NCI-H2107 treated with DMSO at 0.1 percent for 48 hours (cell line): Measurements from ENCODE around the gene MAPK4.
"Not testable (repeated sequence)": the region's sequence is repeated elsewhere in the genome, so short reads cannot be mapped to it uniquely, and the experiment has no call there.

Experiments used
- DNase-seq: peaks from one replicate; lab custom pipeline; 2025; ENCODE audit not compliant: unreplicated experiment; lab: John Stamatoyannopoulos, UW

MAPK4 gene

DNA sequence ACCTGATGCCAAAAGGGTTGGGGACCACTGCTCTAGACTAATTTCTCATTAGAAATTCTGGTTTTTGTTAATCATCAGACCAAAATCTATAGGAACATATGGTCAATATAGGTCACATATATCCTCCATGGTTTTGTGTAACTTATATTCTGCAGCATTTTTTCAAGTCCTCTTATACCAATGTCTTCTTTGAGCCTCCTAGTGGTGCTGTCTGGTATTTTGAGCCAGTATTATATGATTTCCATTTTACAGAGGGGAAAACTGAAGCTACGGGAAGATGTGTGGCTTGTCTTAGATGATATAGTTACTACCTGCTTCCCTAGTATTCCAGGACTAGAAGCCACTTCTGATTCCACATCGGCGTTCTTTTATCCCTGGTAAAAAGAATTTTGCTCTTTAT is 13.8 kb downstream of the MAPK4 start:
- no peak for DNase-seq

DNA sequence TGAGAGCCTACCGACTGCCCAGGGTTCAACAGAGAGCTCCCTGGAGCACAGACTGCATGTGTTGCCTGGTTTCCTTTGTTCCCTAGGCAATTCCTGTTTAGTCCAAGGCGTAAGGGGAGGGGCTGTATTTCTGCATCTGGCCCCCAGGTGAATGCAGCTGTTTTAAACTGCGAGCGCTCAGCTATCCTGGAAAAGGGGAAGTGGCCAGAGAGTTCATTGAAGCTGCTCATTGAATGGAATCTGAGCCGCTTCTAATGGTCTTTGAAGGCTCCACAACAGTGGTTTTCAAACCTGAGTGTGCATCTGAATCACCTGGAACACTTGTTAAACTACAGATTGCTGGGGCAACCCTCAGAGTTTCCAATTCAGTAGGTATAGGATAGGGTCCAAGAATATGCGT is 18.1 kb downstream of the MAPK4 start:
- no peak for DNase-seq

DNA sequence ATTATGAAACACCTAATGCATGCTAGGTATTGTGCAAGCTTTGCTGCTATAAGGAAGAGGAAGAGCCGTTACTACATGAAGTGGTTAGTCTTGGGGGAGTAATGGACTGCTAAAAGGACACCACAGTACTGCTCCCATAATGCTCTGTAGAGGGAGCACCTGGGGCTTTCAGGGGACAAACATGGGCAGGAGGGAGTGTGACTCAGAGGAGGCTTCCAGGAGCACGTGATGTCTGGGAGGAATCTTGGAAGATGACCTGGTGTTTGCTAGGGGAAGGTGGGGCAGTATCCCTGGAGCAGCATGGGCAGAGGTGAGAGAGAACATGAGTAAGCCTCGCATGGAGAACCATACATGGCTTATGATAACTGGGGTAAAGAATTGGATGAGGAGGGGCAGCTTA is 18.8 kb downstream of the MAPK4 start:
- DNase-seq, result no peak

DNA sequence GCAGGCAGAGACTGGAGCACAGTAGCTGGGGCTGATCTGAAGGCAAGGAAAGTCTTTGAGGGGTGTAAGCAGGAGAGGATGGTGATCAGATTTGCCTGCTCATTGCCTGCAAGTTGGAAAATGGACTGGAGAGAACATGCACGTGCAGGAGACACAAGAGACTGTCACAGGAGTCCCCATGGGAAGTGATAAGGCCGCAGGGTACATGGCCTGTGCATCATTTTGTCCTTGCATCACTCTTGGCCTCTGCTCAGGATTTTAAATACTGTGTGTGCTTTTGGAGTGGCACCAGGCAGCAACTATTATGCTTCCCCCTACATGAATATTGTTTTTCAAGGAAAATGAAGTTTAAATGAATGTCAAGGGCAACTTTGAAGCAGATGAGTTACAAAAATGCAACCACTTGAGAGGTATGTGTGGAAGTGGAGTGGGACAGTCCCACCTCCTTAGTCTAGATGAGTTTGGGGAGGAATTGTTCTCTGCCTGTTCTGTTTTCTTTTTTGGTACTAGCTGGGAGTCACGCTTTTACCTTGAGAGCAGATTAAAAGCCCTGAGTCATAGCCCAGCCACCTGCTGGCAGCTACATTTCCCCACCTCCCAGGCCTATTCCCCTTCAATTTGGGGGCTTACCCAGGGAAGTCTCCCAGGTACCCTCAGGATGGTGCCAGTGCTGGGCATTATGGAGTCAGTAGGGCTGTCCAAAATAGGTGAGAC is 19.3 kb downstream of the MAPK4 start:
- DNase-seq, result no peak

DNA sequence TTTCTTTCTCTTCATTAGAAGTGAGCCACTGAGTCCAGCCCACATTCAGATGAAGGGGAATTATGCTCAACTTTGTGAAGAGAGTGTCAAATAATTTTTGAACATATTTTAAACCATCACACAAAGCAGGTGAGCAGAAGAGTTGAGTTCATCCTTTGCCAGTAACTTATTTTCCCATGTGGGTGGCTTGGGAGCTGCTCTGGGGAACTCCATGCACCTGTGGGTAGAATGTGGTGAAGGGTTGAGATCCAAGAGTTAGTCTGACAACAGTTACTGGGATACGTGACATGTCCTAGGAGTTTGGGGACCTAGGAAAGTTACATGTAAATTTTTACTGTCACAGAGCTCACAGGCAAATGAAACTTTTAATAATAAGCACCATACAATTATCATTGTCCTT is 21.6 kb downstream of the MAPK4 start:
- no peak for DNase-seq

DNA sequence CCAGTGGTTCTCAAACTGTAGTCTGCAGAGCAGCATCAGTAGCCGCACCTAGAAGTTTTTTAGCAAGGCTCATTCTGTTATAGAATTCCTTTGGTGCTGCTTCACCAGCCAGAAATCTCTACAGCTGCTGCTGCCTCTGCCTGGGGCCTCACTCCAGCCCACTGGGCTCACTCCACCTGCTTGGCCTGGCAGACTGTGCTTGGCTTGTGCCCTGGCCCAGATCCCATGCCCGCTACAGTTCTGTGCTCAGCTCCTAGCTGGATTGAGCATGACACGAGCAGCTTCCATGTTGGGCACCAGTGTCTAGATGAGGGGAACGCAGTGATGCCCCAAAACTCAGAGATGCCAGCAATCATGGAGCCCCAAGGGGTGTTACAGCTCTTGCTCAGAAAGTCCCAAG is 22.6 kb downstream of the MAPK4 start:
- no peak for DNase-seq

DNA sequence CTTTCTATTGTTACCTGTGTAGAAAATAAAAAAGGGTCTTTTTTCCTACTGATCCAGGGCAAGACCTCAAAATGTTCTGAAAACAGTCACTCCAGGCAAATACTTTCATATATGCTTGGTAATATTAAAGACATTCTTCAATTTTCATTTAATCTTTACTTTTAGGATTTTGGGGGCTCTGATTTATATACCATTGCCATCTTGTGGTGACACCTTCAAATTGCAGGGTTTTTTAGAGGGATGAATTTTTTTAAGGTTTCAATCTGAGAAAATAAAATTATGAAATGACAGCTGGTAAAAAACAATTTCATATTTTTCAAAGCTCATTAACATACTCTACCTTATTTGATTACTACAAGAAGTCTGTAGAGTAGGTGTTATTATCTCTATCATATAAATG is 26.8 kb downstream of the MAPK4 start:
- no peak for DNase-seq

DNA sequence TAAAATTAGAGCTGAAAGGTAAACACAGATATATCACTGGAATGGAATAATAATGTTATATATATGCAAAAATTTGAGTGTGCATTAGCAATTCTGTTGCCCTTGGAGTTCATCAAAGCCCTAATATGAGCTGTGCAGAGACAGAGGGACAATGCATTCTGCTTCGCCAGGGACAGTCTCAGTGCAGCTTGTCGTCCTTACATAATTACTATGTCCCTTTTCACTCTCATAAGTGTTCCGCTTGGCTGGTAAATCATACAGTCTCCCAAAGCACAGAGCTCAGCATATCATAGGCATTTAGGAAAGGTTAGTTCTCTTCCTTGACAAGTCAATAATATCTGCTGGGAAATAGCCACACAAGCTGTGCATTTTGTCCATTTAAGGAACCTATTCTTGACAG is 30.7 kb downstream of the MAPK4 start:
- DNase-seq, result peak; percentile 66

DNA sequence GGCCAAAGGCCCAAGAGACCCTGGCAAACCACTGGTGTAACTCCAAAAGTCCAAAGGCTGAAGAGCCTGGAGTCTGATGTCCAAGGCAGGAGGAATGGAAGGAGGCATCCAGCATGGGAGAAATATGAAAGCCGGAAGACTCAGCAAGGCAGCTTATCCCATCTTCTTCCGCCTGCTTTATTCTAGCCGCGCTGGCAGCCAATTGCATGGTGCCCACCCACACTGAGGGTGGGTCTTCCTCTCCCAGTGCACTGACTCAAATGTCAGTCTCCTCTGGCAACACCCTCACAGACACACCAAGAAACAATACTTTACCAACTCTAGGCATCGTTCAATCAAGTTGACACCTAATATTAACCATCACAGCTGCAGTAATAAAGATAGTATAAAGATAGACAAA is 34.1 kb downstream of the MAPK4 start:
- no peak for DNase-seq

DNA sequence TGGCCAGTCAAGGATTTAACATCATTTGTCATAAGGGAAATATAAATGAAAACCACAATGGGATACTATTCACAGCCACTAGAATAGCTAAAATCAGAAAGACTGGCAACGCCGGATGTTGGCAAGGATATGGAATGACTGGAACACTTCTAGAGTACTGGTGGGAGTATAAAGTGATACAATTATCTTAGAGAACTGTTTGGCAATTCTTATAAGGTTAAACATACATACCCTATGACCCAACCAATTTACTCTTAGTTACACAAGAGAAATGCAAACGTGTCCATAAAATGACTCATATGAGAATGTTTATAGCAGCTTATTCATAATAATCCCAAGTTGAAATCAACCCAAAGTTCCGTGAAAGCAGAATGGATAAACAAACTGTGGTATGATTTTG is 35.1 kb downstream of the MAPK4 start:
- no peak for DNase-seq

DNA sequence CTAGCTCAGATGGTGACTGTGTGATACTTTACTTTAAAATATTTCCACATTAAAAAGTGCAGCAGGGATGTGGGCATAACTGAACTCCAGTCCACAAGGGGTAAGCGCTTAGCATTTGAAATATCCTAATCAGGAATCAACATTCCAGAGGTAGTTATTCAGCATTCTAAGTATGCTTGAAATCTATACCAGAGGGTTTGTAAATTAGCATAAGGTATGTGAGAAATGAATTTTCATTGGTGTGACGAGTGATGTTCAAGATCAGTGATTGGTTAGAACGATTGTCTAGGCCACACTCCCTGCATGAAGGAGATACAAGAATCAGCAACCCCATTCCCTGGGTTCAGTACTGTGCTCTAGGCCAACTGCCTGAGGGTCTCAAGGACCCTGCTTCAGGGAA is 42.6 kb downstream of the MAPK4 start:
- DNase-seq, result no peak

DNA sequence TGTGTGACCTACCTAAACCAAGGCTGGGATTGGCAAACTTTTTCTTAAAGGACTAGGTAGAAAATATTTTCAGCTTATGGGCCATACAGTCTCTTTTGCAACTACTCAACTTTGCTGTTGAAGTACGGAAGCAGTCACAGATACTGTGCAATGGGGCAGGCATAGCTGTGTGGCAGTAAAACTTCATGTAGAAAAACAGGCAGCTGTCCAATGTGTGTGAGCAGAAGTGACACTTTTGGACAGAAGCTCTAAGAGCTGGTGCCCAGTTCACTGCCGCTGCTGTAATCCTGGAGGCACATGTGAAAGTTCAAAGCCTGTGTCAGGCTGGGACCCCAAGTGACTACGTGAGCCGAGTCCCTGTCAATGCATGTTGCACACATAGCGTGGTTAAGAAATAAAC is 46.7 kb downstream of the MAPK4 start:
- DNase-seq, result no peak

DNA sequence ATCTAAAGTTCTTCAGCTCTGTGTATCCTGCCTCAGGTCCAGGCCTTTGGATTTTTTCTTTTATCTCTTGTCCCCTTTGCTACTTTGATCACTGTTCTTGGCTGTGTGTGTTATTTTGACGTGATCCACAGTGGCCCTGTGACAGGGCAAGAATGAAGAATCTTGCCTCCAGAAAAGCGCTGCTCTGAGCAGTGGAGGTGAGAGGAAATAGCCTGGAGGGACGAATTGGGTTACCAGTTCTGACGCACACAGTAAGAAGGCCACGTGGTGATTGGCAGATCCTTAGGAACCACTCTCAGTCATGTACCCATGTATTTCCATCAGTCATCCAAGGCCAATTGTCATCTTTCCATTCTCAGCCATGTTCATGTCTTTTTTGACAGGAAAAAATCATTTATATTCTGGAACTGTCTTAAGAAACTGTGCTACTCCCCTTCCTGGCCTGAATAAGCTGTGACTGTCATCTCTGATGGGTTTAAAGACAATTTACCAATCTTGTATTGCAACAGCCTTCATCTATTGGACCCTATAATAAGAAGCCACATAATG is 47.6 kb downstream of the MAPK4 start:
- no peak for DNase-seq

DNA sequence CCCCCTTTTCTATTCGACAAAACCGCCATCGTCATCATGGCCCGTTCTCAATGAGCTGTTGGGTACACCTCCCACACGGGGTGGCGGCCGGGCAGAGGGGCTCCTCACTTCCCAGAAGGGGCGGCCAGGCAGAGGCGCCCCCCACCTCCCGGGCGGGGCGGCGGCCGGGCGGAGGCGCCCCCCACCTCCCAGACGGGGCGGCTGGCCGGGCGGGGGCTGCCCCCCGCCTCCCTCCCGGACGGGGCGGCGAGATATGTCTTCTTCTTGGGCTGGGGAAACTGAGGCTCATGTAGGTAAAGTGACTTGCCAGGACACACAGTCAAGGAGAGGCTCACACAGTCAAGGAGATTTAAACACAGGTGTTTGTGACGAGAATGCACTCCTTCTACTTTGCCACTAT is 49.3 kb downstream of the MAPK4 start:
- not testable (repeated sequence) for DNase-seq

DNA sequence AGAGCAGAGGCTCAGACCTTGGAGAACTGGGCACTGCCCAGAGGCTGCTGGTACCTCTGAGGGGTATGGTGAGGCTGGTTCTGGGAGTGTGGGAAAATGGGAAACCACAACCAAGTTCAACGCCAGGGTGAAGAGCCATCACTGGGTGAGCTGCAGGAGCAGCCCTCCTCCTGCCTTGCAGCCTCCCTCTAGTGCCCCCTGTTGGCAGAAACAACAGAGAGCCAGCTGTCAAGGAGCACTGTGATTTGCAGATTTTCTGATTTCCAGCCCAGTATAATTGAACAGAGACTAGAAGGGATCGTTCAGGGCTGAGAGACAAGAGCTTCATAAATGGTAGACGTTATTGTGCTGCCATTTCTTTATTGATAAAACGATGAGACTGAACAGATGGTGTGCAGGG is 50.5 kb downstream of the MAPK4 start:
- no peak for DNase-seq

DNA sequence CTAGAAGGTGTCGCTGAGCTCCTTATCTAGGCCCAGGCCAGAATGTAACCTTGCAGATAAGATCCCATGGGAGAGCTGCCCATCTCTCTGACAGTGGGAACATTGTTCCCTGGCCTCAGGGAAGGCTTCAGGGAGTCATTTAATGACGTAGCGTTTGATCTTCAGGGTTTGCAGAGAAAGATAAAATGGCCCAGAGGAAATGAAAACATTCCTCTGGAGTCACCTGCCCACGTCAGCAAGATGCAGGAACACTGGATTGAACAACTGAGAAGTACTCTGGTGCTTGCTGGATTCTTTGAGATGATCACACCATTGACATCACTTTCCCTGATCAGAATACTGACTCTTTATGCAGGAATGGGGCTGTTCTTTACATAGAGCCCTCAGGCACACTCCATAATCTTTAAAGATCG is 51.6 kb downstream of the MAPK4 start:
- DNase-seq, result no peak

DNA sequence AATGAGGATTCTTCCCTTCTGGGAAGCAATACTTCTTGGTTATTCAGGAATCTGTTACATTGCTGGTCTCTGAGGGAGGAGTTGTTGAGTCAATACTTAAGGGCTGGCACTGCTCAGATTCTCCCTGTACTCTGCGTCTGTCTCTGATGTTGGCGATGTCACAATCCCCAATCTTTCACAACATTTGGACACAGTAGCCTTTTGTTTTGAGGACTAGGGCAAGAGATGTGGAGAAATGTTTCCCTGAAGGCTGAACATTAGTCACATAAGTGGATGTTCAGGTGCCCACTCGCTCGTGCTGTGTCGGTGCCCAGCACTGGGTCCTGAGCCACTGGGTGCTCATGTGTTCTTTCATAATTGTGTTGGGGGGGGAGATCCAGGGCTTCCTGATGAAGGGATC is 55.0 kb downstream of the MAPK4 start:
- no peak for DNase-seq

DNA sequence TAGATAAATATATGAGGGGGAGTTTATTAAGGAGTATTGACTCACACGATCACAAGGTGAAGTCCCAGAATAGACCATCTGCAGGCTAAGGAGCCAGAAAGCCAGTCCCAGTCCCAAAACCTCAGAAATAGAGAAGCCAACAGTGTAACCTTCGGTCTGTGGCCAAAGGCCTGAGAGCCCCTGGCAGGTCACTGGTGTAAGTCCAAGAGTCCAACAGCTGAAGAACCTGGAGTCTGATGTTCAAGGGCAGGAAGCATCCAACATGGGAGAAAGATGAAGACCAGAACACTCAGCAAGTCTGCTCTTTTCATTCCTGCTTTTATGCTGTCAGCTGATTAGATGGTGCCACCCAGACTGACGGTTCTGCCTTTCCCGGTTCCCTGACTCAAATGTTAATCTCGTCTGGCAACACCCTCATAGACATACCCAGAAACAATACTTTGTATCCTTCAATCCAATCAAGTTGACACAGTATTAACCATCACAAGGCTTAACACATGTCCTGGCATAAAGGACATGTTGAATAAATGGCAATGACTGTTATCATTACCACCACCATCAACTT is 56.7 kb downstream of the MAPK4 start:
- no peak for DNase-seq

DNA sequence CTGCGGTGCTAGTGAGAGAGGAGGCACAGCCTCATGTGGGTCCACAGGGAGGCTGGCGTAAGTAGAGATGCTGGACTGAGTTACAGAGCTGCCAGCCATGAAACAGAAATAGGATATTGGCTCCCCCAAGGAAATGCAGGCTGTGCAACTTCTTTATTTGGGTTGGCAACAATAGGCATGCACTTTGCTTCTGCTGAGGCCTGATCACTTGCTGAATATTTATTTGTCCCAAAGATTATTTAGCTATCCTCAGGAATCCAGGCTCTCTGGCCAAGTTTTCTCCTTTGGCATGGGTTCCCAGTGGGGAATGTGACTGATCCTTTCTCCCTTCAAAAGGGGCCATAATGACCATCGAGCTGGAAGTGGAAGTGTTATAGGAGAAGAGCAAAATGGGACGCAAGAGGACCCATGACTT is 60.0 kb downstream of the MAPK4 start:
- DNase-seq, result no peak

DNA sequence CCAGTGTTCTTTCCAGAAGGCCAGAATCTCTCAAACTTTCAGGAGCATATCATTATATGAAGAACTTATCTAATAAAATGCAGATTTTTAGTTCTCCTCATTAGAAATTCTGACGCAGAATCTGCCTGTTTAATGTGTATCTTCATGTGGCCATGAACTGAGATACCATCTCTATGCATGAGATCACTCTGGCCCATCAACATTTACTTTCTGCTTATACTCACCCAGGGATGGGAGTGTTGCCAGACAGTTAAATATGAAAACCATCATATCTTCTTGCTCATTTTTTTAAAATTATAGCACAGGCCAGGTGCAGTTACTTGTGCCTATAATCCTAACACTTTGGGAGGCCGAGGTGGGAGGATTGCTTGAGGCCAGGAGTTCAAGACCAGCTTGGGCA is 60.4 kb downstream of the MAPK4 start:
- DNase-seq, result no peak

DNA sequence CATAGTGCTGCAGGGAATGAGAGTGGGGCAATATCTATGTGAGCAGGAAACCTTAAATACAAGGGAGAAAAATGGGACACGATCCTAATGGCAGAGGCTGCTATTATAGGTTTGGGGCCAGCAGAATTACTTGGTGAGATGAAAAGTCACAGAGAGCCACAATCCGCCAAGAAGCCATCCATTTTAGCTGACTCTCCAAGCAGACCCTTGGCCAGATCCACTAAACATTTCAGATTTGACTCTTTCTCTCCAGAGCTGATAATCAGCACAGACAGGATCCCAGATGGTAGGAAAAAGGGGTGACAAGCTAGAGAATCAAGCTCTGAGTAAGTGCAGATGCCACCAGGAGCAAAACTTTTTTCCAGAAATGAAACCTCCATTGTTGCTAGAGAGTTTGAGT is 61.5 kb downstream of the MAPK4 start:
- DNase-seq, result no peak

DNA sequence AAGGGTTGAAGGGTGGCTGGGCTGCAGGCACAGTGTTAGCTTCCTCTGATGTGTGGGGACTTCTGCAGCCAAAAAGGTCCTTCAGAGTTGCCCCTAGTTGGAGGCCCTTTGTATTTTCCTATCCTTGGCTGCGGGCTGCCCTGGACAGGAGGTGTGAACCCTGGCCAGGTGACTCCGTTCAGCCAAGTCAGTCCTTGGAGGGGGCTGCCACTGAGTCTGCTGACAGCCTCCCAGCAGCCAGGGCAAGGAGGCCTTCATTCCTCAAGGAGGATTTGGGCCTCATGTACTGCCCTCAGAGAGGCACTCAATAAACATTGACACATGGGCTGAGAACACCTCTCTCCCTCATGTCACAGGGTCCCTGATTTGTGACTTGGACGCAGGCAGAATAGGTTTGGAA is 62.4 kb downstream of the MAPK4 start:
- DNase-seq, result no peak

DNA sequence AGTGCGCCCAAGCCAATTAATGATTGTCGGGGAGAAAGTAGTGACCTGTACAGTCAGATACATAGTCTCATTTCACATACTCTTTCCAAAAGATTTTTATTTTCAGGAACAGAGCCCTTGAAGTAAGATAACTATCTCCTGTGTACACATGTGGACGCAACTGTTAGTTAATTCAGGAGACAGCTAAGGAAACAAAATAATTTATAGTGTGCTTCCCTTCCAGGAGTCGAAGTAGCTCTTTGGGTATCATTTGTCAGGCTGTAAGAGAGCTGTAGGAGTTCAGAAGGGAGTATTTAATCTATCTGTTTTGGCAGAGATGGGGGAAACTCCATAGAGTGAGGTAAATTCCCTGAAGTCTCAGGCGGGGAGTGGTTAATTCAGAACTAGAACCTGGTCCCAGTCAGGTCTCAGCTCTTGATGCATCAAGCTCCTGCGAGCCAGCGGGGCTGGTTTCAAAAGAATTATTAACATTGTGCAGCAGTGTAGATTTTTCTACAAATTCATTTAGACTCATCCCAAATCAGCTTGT is 63.0 kb downstream of the MAPK4 start:
- DNase-seq, result no peak
